ENCODE results near the gene CBX2. TPM values are rescaled to one million over a fixed set of nuclear protein-coding genes. Genes with fewer than 3 reads are reported as not detected.

The CBX2 gene
- total RNA-seq, 2 donors from 2014 or later = 1.6 to 2.0 TPM

- H3K4me1 ChIP-seq = peaks cover 28% of the 10 kb centered on the region
- TF ChIP-seq, protein P1, sequence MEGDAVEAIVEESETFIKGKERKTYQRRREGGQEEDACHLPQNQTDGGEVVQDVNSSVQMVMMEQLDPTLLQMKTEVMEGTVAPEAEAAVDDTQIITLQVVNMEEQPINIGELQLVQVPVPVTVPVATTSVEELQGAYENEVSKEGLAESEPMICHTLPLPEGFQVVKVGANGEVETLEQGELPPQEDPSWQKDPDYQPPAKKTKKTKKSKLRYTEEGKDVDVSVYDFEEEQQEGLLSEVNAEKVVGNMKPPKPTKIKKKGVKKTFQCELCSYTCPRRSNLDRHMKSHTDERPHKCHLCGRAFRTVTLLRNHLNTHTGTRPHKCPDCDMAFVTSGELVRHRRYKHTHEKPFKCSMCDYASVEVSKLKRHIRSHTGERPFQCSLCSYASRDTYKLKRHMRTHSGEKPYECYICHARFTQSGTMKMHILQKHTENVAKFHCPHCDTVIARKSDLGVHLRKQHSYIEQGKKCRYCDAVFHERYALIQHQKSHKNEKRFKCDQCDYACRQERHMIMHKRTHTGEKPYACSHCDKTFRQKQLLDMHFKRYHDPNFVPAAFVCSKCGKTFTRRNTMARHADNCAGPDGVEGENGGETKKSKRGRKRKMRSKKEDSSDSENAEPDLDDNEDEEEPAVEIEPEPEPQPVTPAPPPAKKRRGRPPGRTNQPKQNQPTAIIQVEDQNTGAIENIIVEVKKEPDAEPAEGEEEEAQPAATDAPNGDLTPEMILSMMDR (IDR thresholded peaks at IDR 0.05) = no peak
- TF ChIP-seq POLR2A (IDR thresholded peaks at IDR 0.05) = no peak
- DNase-seq = no peak
These were observed 14.5 kb downstream of the CBX2 start for GRCh38 chr17:79792341-79792871.

DNA sequence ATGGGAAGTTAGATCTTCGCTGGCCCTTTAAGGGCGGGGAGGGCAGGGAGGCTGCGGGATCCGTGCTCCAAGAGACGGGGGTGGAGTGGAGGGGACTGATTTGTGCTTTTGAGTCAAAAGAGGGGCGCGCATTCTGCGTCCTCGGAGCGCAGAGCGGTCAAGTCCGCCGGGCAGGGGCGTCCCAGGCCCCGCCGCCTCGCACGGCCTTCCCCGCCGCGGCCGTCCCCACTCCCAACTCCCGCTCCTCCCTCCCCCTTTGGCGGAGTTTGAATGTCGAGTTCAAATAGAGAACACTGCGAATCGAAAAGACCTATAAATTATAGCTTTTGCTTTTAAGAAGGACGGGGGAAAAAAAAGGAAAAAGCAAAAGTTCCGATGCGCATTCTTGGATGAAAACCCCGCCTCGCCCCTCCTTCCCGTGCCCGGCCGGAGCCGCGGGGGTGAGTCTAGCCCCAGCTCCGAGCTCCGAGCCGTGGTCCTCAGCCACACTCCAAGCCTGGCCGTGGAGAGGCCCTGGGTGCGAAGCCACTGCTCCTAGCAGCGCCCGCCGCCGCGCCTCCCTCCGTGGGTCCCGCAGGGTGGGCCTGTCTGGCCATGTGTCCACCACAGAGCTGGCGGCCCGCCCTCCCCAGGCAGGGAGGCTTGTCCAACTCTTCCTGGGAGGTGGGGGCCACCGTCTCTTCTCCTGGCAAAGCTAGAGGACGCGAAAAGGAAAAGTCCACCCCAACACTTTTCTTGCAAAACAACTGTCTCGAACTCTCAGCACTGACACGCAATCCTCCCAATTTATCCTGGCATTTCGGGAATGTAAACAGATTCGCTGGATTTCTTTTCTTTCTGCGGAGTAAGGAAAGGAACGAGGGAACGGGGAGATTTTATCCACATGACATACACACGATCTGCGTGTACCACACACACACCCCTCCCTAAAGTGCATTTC is 15.3 kb downstream of the CBX2 start:
- WGBS, 2 donors = 71 to 76% methylated on average over 58 to 59 of the region's 63 CpGs
- peaks cover 33% of the 10 kb centered on the region for H3K4me1 ChIP-seq
- no peak overlapping the region for H3K4me3 ChIP-seq
- DNase-seq (no peak), ATAC-seq (no peak)
- peaks cover 0 to 32% of the 10 kb centered on the region in 2 donors for H3K27me3 ChIP-seq
- H3K27ac ChIP-seq = no peak overlapping the region
- no peaks in the 10 kb centered on the region for H3K36me3 ChIP-seq (replicated peaks in 1 of 2; ENCODE audit: insufficient read depth in 1 of 2, low read depth in 2 of 2)
- intact Hi-C loops (cut with DNase I) = loop anchor here (10.0 kb wide), 1 partner anchor 52 kb away; no protein-coding TSS in a partner anchor
- TF ChIP-seq, protein P1 (IDR thresholded peaks at IDR 0.05) = no peak
- TF ChIP-seq POLR2A (IDR thresholded peaks at IDR 0.05) = no peak
- H3K9me3 ChIP-seq = no peaks in the 10 kb centered on the region

More at GRCh38 chr17:79792341-79792871, 14.5 kb downstream of the CBX2 start:
- peaks cover 0 to 27% of the 10 kb centered on the region in 2 donors for H3K27me3 ChIP-seq
- H3K36me3 ChIP-seq (replicated peaks in 1 of 2; ENCODE audit: insufficient read depth in 1 of 2, low read depth in 2 of 2) = no peaks in the 10 kb centered on the region
- H3K9me3 ChIP-seq = no peaks in the 10 kb centered on the region
- H3K4me3 ChIP-seq = no peak overlapping the region
- ATAC-seq = no peak
- no peak overlapping the region for H3K27ac ChIP-seq
- WGBS, 2 donors = 59 to 75% methylated on average over 22 of the region's 22 CpGs
- intact Hi-C loops (cut with DNase I) = loop anchor here (10.0 kb wide), 1 partner anchor 52 kb away; no protein-coding TSS in a partner anchor

DNA sequence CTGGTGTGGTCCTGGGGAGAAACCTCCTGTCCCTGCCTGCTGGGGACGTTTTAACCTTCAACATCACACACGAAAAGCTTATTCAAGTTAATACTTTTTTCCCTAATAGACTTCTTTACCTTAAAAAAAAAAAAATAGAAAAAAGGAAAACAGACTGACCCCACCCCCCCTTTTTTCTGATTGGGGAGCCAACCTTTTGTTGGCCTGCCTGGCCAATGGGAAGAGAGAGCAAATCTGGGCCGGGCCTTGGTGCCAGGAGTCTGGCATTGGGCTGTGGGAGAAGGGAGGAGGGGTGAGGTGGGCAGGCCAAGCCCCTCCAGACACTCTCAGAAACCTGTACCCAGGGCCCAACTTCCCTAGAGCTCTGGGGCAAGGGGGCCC is 16.0 kb downstream of the CBX2 start:
- Histone ChIP-seq H3K36me3 (replicated peaks in 1 of 2; ENCODE audit: insufficient read depth in 1 of 2, low read depth in 2 of 2) (no peaks in the 10 kb centered on the region), H3K27me3 (peaks cover 2 to 39% of the 10 kb centered on the region in 2 donors), H3K9me3 (no peaks in the 10 kb centered on the region), H3K4me3 (no peak overlapping the region), H3K4me1 (peaks cover 40% of the 10 kb centered on the region), H3K27ac (no peak overlapping the region)
- no peak for ATAC-seq
- TF ChIP-seq, protein P1 (IDR thresholded peaks at IDR 0.05) = no peak
- TF ChIP-seq POLR2A (IDR thresholded peaks at IDR 0.05) = no peak
- DNase-seq = no peak
- 77 to 82% methylated on average over 3 of the region's 3 CpGs for WGBS, 2 donors
- intact Hi-C loops (cut with DNase I) = loop anchor here (10.0 kb wide), 1 partner anchor 51 kb away; no protein-coding TSS in a partner anchor

- Histone ChIP-seq H3K9me3 (no peaks in the 10 kb centered on the region), H3K27me3 (peaks cover 5 to 41% of the 10 kb centered on the region in 2 donors), H3K27ac (no peak overlapping the region), H3K36me3 (replicated peaks in 1 of 2; ENCODE audit: insufficient read depth in 1 of 2, low read depth in 2 of 2) (no peaks in the 10 kb centered on the region), H3K4me3 (no peak overlapping the region), H3K4me1 (peaks cover 46% of the 10 kb centered on the region)
- WGBS, 2 donors = 87 to 94% methylated on average over 35 to 44 of the region's 47 CpGs
- DNase-seq (no peak), ATAC-seq (no peak)
- TF ChIP-seq, protein P1 (IDR thresholded peaks at IDR 0.05) = no peak
- TF ChIP-seq POLR2A (IDR thresholded peaks at IDR 0.05) = no peak
- intact Hi-C loops (cut with DNase I) = loop anchor here (10.0 kb wide), 1 partner anchor 50 kb away; no protein-coding TSS in a partner anchor
These were observed 16.9 kb downstream of the CBX2 start for GRCh38 chr17:79794659-79795511.
